ENCODE data around the gene ARHGEF11.

Gene ARHGEF11

GRCh38 chr1:156931211-156931952, 114.2 kb downstream of the ARHGEF11 start:
- no peaks in the 10 kb centered on the region for H3K36me3 ChIP-seq (ENCODE audit: insufficient read depth, low read length)
- no peak overlapping the region for H3K4me3 ChIP-seq (ENCODE audit: low read length, poor library complexity, severe bottlenecking)
- H3K9me3 ChIP-seq (ENCODE audit: insufficient read depth, low read depth, low read length): no peaks in the 10 kb centered on the region
- H3K4me1 ChIP-seq (ENCODE audit: insufficient read depth, low read length, poor library complexity, severe bottlenecking): no peaks in the 10 kb centered on the region
- H3K79me2 ChIP-seq (ENCODE audit: insufficient read depth, low read length): no peaks in the 10 kb centered on the region
- no peaks in the 10 kb centered on the region for H3F3A ChIP-seq (ENCODE audit: low read depth)
- H3K27me3 ChIP-seq (ENCODE audit: insufficient read depth, low read length, poor library complexity, severe bottlenecking): peaks cover 4% of the 10 kb centered on the region
- H3K4me2 ChIP-seq (ENCODE audit: low read depth, low read length, poor library complexity, severe bottlenecking): no peak overlapping the region
- H2AFZ ChIP-seq (ENCODE audit: low read length): no peak overlapping the region
- no peaks in the 10 kb centered on the region for H4K20me1 ChIP-seq (ENCODE audit: insufficient read depth, low read length, poor library complexity, severe bottlenecking)
- no peaks in the 10 kb centered on the region for H3K9me2 ChIP-seq (replicated peaks; ENCODE audit: low read depth, low read length)
- no peak overlapping the region for H3K9ac ChIP-seq (ENCODE audit: low read depth, low read length, poor library complexity, severe bottlenecking)
- no peak for TF ChIP-seq EZH2phosphoT487 (IDR thresholded peaks at IDR 0.05; ENCODE audit: borderline replicate concordance)
- TF ChIP-seq, protein P1, sequence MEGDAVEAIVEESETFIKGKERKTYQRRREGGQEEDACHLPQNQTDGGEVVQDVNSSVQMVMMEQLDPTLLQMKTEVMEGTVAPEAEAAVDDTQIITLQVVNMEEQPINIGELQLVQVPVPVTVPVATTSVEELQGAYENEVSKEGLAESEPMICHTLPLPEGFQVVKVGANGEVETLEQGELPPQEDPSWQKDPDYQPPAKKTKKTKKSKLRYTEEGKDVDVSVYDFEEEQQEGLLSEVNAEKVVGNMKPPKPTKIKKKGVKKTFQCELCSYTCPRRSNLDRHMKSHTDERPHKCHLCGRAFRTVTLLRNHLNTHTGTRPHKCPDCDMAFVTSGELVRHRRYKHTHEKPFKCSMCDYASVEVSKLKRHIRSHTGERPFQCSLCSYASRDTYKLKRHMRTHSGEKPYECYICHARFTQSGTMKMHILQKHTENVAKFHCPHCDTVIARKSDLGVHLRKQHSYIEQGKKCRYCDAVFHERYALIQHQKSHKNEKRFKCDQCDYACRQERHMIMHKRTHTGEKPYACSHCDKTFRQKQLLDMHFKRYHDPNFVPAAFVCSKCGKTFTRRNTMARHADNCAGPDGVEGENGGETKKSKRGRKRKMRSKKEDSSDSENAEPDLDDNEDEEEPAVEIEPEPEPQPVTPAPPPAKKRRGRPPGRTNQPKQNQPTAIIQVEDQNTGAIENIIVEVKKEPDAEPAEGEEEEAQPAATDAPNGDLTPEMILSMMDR (conservative IDR thresholded peaks at IDR 0.05; ENCODE audit: low read length): no peak

GRCh38 chr1:156930483-156930882, 115.1 kb downstream of the ARHGEF11 start:
- H2AFZ ChIP-seq (ENCODE audit: low read length): no peak overlapping the region
- H3K9me2 ChIP-seq (replicated peaks; ENCODE audit: low read depth, low read length): no peaks in the 10 kb centered on the region
- no peaks in the 10 kb centered on the region for H4K20me1 ChIP-seq (ENCODE audit: insufficient read depth, low read length, poor library complexity, severe bottlenecking)
- no peaks in the 10 kb centered on the region for H3K79me2 ChIP-seq (ENCODE audit: insufficient read depth, low read length)
- peaks cover 4% of the 10 kb centered on the region for H3K27me3 ChIP-seq (ENCODE audit: insufficient read depth, low read length, poor library complexity, severe bottlenecking)
- no peaks in the 10 kb centered on the region for H3K9me3 ChIP-seq (ENCODE audit: insufficient read depth, low read depth, low read length)
- H3K4me3 ChIP-seq (ENCODE audit: low read length, poor library complexity, severe bottlenecking): no peak overlapping the region
- no peak overlapping the region for H3K9ac ChIP-seq (ENCODE audit: low read depth, low read length, poor library complexity, severe bottlenecking)
- H3K36me3 ChIP-seq (ENCODE audit: insufficient read depth, low read length): no peaks in the 10 kb centered on the region
- H3K4me1 ChIP-seq (ENCODE audit: insufficient read depth, low read length, poor library complexity, severe bottlenecking): peaks cover 7% of the 10 kb centered on the region
- no peak overlapping the region for H3K4me2 ChIP-seq (ENCODE audit: low read depth, low read length, poor library complexity, severe bottlenecking)
- TF ChIP-seq, protein P1 (conservative IDR thresholded peaks at IDR 0.05; ENCODE audit: low read length): no peak
- no peak for TF ChIP-seq EZH2phosphoT487 (IDR thresholded peaks at IDR 0.05; ENCODE audit: borderline replicate concordance)
- no peaks in the 10 kb centered on the region for H3F3A ChIP-seq (ENCODE audit: low read depth)

DNA sequence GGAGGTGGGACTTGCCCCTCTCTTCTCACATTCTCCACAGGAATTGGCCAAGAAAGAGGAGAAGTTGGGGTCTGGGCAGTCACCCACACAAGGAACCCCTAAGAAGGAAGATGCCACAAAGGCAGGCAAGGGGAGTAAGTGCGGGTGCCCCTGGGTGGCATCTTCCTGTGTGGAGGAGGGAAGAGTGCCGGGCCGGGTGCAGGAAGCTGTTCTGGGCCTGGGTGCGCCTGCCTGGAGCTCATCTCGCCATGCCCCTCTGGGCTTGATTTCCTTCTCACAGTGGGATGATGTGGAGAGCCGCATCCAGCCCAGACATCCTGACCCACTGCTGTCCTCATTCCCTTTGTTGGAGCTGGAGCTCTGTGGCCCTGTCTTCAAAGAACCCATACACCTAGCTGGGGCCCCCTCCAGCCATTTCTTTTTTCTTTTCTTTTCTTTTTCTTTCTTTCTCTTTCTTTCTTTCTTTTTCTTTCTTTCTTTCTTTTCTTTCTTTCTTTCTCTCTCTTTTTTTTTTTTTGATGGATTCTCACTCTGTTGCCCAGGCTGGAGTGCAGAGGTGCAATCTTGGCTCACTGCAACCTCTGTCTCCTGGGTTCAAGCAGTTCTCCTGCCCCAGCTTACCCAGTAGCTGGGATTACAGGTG, 115.8 kb downstream of the ARHGEF11 start:
- no peak for TF ChIP-seq EZH2phosphoT487 (IDR thresholded peaks at IDR 0.05; ENCODE audit: borderline replicate concordance)
- TF ChIP-seq, protein P1 (conservative IDR thresholded peaks at IDR 0.05; ENCODE audit: low read length): no peak
- Histone ChIP-seq H3K9me2 (replicated peaks; ENCODE audit: low read depth, low read length) (no peaks in the 10 kb centered on the region), H3K4me1 (ENCODE audit: insufficient read depth, low read length, poor library complexity, severe bottlenecking) (peaks cover 9% of the 10 kb centered on the region), H3K4me2 (ENCODE audit: low read depth, low read length, poor library complexity, severe bottlenecking) (no peak overlapping the region), H3F3A (ENCODE audit: low read depth) (no peaks in the 10 kb centered on the region), H3K9ac (ENCODE audit: low read depth, low read length, poor library complexity, severe bottlenecking) (no peak overlapping the region), H3K27me3 (ENCODE audit: insufficient read depth, low read length, poor library complexity, severe bottlenecking) (peaks cover 4% of the 10 kb centered on the region), H3K4me3 (ENCODE audit: low read length, poor library complexity, severe bottlenecking) (no peak overlapping the region), H2AFZ (ENCODE audit: low read length) (no peak overlapping the region), H3K79me2 (ENCODE audit: insufficient read depth, low read length) (no peaks in the 10 kb centered on the region), H3K9me3 (ENCODE audit: insufficient read depth, low read depth, low read length) (no peaks in the 10 kb centered on the region), H3K36me3 (ENCODE audit: insufficient read depth, low read length) (no peaks in the 10 kb centered on the region), H4K20me1 (ENCODE audit: insufficient read depth, low read length, poor library complexity, severe bottlenecking) (no peaks in the 10 kb centered on the region)
